Stimulated activated CD4-positive, alpha-beta T cell treated with anti-CD3 and anti-CD28 coated beads, Interleukin-1b, Interleukin-23, amount 100 ng/mL, for 48 hours (primary cell): ENCODE data around the gene TMEM117.

Experiments
- DNase-seq: peaks from one replicate; pipeline ENCODE4 v3.0.0-alpha.2; 2020

TMEM117 gene

DNA sequence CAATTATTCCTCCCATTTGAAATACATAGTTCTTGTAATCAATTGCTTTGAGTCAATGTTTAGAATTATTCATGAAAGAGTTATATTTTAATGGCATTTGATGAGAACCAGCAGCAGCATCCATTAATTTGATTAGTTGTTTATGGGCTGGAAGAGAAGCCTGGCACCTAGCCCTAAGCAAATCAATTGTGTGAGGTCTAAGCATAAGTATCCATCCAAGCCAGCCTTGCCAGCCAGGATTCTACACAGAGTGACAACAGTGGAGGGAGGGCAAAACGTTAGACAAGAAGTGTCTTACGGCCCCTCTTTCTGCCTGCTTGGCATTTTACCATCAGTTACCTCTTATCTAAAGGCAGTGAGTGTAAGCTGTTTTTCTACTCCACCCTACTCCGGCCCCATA lies 561.8 kb downstream of the TMEM117 start:
- no peak for DNase-seq

DNA sequence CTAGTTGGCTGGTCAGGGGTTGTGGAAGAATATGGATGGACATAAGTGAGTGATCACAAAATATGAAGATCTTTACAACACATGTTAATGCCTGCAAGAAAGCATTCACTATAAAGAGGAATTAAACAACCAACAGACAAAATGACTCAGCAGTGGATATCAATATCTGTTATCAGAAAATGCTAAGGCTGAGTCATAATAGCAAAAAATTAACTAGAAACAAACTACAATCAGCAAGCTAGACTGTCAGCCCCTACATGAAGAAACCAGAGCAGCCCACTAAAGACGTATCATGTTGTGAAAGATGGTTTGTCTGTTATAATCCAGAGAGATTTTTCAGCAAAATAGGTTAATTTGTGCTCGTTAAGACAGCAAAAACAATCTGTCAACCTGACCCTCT lies 567.3 kb downstream of the TMEM117 start:
- no peak for DNase-seq

DNA sequence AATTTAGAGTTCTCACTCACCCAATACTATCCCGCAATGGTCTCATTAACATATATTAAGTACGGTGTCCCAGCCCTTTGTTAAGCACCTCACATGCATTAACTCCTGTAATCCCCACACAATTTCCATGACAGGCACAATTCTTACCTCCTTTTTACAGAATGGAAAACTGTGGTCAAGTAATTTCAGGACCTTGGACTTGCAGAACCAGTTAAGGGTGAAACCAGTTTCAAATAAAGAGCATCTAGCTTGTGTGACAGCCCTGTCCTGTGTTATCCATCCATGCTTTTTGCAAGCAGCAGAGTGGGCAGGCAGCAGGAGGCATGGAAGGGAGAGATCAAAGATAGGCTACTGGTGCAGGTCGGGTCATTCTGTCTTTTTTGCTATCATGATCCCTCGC lies 569.4 kb downstream of the TMEM117 start:
- DNase-seq, result no peak

DNA sequence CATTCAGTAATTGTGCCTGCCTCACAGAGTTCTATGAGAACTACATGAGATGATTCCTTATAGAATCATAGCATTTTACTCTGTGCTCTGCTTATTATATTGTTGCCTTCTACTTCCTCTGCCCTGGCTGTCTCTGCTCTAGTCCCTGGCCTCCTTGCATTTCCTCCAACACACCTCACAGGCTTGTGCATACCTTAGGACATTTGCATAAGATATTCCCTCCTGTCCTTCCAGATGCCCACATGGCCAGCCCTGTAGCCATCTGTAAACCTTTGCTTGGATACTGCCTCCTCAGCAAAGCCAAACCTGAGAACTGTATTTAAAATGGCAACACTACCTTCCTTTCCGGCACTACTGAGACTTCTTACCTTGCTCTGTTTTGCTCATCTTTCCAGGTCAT lies 586.7 kb downstream of the TMEM117 start:
- no peak for DNase-seq

- DNase-seq, result no peak
These were observed 592.9 kb downstream of the TMEM117 start for GRCh38 chr12:44428825-44429224.

DNA sequence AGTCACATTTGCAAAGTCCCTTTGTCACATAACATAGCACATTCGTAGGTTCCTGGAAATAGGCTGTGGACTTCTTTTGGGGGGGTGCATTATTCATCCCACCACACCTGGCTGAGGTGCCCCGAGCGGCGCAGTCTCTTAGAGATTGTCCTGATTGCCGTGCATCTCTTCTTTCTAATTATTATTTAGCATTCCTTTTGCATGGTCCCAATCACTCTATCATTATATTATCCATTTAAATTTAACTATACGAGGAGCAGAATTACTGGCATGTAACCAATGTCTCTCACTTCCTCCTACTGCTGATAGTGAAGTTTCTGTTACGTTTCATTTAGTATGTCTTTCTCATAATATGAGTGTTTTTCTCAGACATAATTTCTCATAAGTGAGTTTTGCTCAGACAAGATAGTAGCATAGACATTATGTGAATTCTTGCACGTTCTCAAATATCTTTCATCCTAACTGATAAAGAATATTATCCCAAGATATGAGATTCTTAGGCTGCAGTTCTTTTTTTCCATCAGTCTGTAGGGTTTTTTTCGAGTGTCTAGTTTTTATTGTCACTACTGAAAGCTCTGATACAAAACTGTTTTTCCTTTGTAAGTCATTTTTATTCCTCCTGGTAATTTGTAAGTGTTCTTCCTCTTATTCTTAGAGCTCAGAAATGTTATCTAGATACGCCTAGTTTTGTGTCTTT lies 595.9 kb downstream of the TMEM117 start:
- no peak for DNase-seq

DNA sequence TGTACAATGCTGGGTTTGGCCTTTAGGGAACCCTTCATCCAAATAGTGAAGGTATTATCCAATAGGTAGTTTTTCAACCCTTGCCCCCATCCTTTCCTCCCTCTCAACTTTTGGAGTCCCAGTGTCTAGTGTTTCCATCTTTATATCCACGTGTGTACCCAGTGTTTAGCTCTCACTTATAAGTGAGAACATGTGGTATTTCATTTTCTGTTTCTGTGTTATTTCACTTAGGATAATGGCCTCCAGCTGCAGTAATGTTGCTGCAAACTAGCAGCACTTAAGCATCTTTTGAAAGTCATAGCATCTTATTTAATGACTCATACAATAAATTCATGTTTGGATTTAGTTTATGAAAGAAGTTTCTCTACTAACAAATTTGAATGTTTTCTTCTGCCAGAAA lies 597.8 kb downstream of the TMEM117 start:
- DNase-seq, result no peak

DNA sequence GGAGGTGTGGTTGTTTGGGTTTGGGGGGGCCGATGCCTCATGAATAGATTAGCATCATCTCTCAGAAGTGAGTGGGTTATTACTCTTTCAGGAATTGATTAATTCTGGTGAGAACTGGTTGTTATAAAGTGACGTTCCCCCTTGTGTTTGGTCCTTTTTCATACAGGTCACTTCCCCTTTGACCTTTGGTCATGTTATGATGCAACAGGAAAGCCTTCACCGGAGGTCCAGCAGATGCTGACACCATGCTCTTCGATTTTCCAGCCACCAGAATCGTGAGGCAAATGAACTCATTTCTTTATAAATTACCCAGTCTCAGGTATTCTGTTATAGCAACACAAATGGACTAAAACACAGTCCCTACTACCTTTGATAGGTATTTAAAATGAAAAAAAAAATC lies 600.9 kb downstream of the TMEM117 start:
- DNase-seq, result no peak
